ENCODE measurements around the gene DPYSL5. TPM values are rescaled to one million over a fixed set of nuclear protein-coding genes. Genes with fewer than 3 reads are reported as not detected.

DPYSL5 gene
- total RNA-seq, 1 donor from 2014 or later = 2.8 TPM

DNA sequence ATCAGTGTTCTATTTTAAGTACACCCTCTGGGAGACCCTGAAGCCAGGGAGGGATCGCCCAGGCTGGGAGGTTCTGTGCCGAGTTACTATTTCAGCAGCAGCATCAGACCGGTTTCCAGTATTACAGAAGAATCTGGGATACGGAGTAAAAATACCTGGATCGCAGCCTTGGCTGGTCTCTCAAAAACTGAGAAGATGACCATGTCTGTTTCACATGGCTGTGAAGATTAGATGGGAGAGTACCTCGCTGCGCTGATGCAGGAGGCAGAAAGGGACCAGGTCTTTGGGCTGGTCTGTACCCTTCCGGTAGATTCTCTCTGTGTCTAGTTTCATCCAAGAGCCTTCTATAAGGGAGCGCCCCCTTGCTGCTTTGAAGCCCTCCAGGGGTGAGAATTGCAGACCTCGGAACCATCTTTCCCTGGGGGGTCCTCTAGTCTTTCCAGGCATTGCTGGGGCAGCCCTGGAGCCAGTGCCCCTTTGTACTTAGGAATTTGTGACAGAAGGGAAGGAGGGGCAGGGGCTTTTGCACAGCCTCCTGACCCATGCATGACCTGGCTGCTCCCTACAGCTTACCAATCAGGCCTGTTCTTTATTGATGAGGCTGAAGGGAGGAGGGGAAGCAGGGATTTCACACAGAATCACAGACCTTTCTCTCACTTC is 66.2 kb downstream of the DPYSL5 start:
- Mint-ChIP-seq H3K4me3 (no peak overlapping the region), H3K9me3 (peaks cover 3% of the 10 kb centered on the region), H3K4me1 (peaks cover 20% of the 10 kb centered on the region), H3K27me3 (ENCODE audit: low read depth) (peaks cover 16% of the 10 kb centered on the region), H3K36me3 (peaks cover 4% of the 10 kb centered on the region), H3K27ac (no peak overlapping the region)
- TF ChIP-seq, protein P1, sequence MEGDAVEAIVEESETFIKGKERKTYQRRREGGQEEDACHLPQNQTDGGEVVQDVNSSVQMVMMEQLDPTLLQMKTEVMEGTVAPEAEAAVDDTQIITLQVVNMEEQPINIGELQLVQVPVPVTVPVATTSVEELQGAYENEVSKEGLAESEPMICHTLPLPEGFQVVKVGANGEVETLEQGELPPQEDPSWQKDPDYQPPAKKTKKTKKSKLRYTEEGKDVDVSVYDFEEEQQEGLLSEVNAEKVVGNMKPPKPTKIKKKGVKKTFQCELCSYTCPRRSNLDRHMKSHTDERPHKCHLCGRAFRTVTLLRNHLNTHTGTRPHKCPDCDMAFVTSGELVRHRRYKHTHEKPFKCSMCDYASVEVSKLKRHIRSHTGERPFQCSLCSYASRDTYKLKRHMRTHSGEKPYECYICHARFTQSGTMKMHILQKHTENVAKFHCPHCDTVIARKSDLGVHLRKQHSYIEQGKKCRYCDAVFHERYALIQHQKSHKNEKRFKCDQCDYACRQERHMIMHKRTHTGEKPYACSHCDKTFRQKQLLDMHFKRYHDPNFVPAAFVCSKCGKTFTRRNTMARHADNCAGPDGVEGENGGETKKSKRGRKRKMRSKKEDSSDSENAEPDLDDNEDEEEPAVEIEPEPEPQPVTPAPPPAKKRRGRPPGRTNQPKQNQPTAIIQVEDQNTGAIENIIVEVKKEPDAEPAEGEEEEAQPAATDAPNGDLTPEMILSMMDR (IDR thresholded peaks at IDR 0.05; ENCODE audit: unreplicated experiment) = no peak
- no peak for DNase-seq (ENCODE audit: low spot score in 2 of 2, unreplicated experiment in 2 of 2)

DNA sequence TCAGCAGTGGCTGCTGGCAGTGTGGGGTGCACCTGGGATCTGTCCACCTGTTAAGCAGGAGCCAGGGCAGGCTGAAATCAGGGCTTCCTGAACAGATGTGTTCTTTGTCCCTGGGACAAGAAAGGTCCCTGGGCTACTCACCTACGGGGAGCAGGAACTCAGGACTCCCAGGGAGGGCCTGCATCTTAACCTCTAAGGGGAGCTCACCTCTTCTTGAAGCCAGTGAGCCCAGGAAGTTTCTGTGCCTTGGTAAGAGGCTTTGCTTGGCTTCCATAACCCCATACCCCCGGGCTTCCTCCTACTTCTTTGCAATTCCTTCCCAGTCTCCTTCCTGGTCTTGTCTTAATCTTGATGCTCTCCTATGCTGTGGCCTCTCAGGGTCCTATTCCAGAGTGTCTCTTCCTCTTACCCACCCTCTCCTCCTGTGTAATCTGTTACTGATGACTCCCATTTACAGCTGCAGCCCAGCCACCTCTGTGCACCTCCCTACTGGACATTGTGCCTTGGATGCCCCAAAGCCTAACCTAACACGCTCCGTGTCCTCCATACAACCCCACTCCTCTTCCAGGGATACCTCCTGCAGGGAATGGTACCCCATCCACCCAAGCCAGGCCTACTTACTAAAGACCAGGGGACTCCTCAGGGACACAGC is 66.9 kb downstream of the DPYSL5 start:
- Mint-ChIP-seq H3K4me1 (peaks cover 20% of the 10 kb centered on the region), H3K9me3 (peaks cover 3% of the 10 kb centered on the region), H3K27ac (no peak overlapping the region), H3K4me3 (no peak overlapping the region), H3K27me3 (ENCODE audit: low read depth) (peaks cover 16% of the 10 kb centered on the region), H3K36me3 (peaks cover 1% of the 10 kb centered on the region)
- TF ChIP-seq, protein P1 (IDR thresholded peaks at IDR 0.05; ENCODE audit: unreplicated experiment) = no peak
- DNase-seq (ENCODE audit: low spot score in 2 of 2, unreplicated experiment in 2 of 2) = no peak

DNA sequence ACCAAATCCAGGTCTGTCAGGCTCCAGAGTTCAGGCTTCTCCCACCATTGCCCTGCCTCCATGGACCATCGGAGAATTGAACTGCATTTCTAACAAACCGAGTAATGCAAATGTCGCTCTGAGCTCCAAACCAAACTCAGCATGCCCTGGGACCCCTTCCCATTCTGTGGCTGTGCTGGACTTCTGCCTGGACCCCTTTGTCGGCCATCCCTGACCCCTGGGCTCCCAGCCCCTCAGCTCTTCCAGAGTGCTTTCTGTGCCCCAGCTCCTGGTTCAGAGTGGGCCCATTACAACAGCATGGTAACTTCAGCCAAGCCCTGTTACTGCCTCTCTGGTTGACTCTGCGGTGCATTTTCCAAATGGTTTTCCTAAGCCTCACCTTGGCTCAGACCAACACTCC is 67.4 kb downstream of the DPYSL5 start:
- DNase-seq (ENCODE audit: low spot score in 2 of 2, unreplicated experiment in 2 of 2) = peak in 1 of 2 experiments; percentile 14
- no peak overlapping the region for H3K27ac Mint-ChIP-seq
- peaks cover 1% of the 10 kb centered on the region for H3K36me3 Mint-ChIP-seq
- no peak overlapping the region for H3K4me3 Mint-ChIP-seq
- TF ChIP-seq, protein P1 (IDR thresholded peaks at IDR 0.05; ENCODE audit: unreplicated experiment) = no peak
- H3K4me1 Mint-ChIP-seq = peaks cover 20% of the 10 kb centered on the region
- H3K27me3 Mint-ChIP-seq (ENCODE audit: low read depth) = peaks cover 16% of the 10 kb centered on the region
- peaks cover 3% of the 10 kb centered on the region for H3K9me3 Mint-ChIP-seq

DNA sequence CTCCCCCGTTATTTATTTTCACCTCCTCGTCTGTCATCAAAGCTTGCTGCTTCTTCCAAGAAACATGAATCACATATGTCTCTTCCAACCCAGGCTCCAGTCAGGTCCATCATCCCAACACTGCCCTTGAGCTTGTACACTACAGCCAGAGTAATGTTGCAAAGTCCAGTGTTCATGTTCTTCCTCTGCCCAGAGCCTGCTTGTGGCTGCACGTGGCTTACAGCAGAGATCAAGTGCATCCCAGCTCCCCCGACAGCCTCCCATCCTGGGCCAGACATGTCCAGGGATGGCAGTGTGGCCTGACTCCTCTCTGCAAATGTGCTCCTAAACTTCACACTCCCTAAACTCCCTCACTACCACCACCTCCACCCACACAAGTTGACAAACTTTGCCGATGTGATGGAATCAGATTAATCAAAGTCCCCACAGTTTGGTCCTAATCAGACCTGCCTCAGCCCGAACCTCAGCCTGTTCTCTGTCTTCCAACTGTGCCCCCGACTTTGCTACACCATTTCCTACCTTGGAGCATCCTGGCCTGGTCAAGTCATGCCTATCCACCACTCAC is 68.3 kb downstream of the DPYSL5 start:
- peaks cover 20% of the 10 kb centered on the region for H3K4me1 Mint-ChIP-seq
- no peaks in the 10 kb centered on the region for H3K9me3 Mint-ChIP-seq
- H3K27ac Mint-ChIP-seq = no peak overlapping the region
- no peaks in the 10 kb centered on the region for H3K36me3 Mint-ChIP-seq
- TF ChIP-seq, protein P1 (IDR thresholded peaks at IDR 0.05; ENCODE audit: unreplicated experiment) = no peak
- peak in 1 of 2 experiments; percentile 22 for DNase-seq (ENCODE audit: low spot score in 2 of 2, unreplicated experiment in 2 of 2)
- peaks cover 16% of the 10 kb centered on the region for H3K27me3 Mint-ChIP-seq (ENCODE audit: low read depth)
- H3K4me3 Mint-ChIP-seq = no peak overlapping the region

DNA sequence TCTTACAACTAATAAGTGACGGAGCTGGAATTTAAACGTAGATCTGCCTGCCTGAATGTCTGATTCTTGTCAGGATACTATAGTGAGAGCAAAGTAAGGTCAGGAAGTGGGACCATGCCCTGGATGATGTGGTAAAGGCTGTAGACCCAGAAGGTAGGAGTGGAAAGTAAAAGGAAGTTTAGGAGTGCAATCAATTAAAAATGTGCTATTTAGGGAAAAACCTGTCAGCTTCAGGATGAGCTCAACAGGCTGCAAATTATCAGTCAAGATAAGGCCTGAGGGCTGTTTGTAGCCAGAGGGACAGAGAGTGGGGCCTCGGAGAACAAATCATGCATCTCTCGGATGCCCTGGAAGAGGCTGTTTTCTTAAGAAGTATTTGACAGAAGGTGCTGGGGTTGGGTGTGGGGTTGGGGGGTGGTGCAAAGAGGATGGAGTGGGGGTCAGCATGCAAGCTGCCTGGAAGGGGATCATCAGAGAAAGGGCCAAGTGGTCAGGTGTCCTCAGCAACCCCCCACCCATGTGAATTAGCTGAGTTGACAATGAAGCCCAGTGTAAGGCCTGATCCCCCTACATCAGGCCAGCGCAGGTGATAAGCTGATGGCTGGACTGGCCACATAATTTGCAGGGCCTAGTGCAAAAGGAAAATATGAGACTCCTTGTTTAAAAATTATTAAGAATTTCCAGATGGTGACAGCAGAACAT is 69.4 kb downstream of the DPYSL5 start:
- Mint-ChIP-seq H3K4me1 (peaks cover 16% of the 10 kb centered on the region), H3K9me3 (no peaks in the 10 kb centered on the region), H3K27me3 (ENCODE audit: low read depth) (peaks cover 14% of the 10 kb centered on the region), H3K36me3 (no peaks in the 10 kb centered on the region), H3K4me3 (no peak overlapping the region), H3K27ac (no peak overlapping the region)
- TF ChIP-seq, protein P1 (IDR thresholded peaks at IDR 0.05; ENCODE audit: unreplicated experiment) = no peak
- peak in 1 of 2 experiments; percentile 16 for DNase-seq (ENCODE audit: low spot score in 2 of 2, unreplicated experiment in 2 of 2)
